ENCODE data around the gene CDHR2.
"Not testable (repeated sequence)": the region's sequence is repeated elsewhere in the genome, so short reads cannot be mapped to it uniquely, and the experiment has no call there.

CDHR2 gene

GRCh38 chr5:176593273-176593869, 44.2 kb downstream of the CDHR2 start:
- Histone ChIP-seq H3K9ac (ENCODE audit: low read depth, low read length) (no peak overlapping the region), H3K4me1 (ENCODE audit: insufficient read depth, low read length) (no peaks in the 10 kb centered on the region), H3K27me3 (ENCODE audit: insufficient read depth, low read length) (peaks cover 25% of the 10 kb centered on the region), H3K27ac (ENCODE audit: low read length) (no peak overlapping the region), H3K36me3 (ENCODE audit: insufficient read depth, low read depth, low read length) (peaks cover 4% of the 10 kb centered on the region; the same call in 1 of the 2 replicates), H3K4me3 (ENCODE audit: low read length) (no peak overlapping the region), H3K9me3 (ENCODE audit: insufficient read depth, low read depth, low read length) (peaks cover 6% of the 10 kb centered on the region; the same call in 1 of the 2 replicates)

GRCh38 chr5:176594554-176594953, 45.4 kb downstream of the CDHR2 start:
- Histone ChIP-seq H3K4me1 (ENCODE audit: insufficient read depth, low read length) (no peaks in the 10 kb centered on the region), H3K9ac (ENCODE audit: low read depth, low read length) (no peak overlapping the region), H3K27ac (ENCODE audit: low read length) (no peak overlapping the region)

GRCh38 chr5:176595386-176595943, 46.3 kb downstream of the CDHR2 start:
- H3K4me3 ChIP-seq (ENCODE audit: low read length), result no peak overlapping the region

More at GRCh38 chr5:176594554-176594953, 45.4 kb downstream of the CDHR2 start:
- H3K4me3 ChIP-seq (ENCODE audit: low read length), result no peak overlapping the region
- H3K9me3 ChIP-seq (ENCODE audit: insufficient read depth, low read depth, low read length), result peaks cover 6% of the 10 kb centered on the region; the same call in 1 of the 2 replicates
- peaks cover 12% of the 10 kb centered on the region; the same call in 1 of the 2 replicates for H3K36me3 ChIP-seq (ENCODE audit: insufficient read depth, low read depth, low read length)
- peaks cover 24% of the 10 kb centered on the region; the same call in 1 of the 2 replicates for H3K27me3 ChIP-seq (ENCODE audit: insufficient read depth, low read length)

GRCh38 chr5:176596069-176596644, 47.0 kb downstream of the CDHR2 start:
- H3K4me3 ChIP-seq (ENCODE audit: low read length), result no peak overlapping the region
- H3K27me3 ChIP-seq (ENCODE audit: insufficient read depth, low read length), result peaks cover 20% of the 10 kb centered on the region; the same call in 1 of the 2 replicates
- H3K36me3 ChIP-seq (ENCODE audit: insufficient read depth, low read depth, low read length), result peaks cover 12% of the 10 kb centered on the region; the same call in 1 of the 2 replicates
- H3K4me1 ChIP-seq (ENCODE audit: insufficient read depth, low read length), result no peaks in the 10 kb centered on the region
- peaks cover 4% of the 10 kb centered on the region; the same call in 1 of the 2 replicates for H3K9me3 ChIP-seq (ENCODE audit: insufficient read depth, low read depth, low read length)
- H3K27ac ChIP-seq (ENCODE audit: low read length), result no peak overlapping the region
- no peak overlapping the region for H3K9ac ChIP-seq (ENCODE audit: low read depth, low read length)

More at GRCh38 chr5:176595386-176595943, 46.3 kb downstream of the CDHR2 start:
- H3K27me3 ChIP-seq (ENCODE audit: insufficient read depth, low read length), result peaks cover 20% of the 10 kb centered on the region; the same call in 1 of the 2 replicates
- H3K9ac ChIP-seq (ENCODE audit: low read depth, low read length), result no peak overlapping the region
- H3K4me1 ChIP-seq (ENCODE audit: insufficient read depth, low read length), result no peaks in the 10 kb centered on the region
- no peak overlapping the region for H3K27ac ChIP-seq (ENCODE audit: low read length)
- peaks cover 6% of the 10 kb centered on the region; the same call in 1 of the 2 replicates for H3K9me3 ChIP-seq (ENCODE audit: insufficient read depth, low read depth, low read length)
- peaks cover 12% of the 10 kb centered on the region; the same call in 1 of the 2 replicates for H3K36me3 ChIP-seq (ENCODE audit: insufficient read depth, low read depth, low read length)

- Histone ChIP-seq H3K9ac (ENCODE audit: low read depth, low read length) (no peak overlapping the region), H3K4me3 (ENCODE audit: low read length) (no peak overlapping the region; the same call in 1 of the 2 replicates), H3K27ac (ENCODE audit: low read length) (no peak overlapping the region), H3K4me1 (ENCODE audit: insufficient read depth, low read length) (no peaks in the 10 kb centered on the region), H3K36me3 (ENCODE audit: insufficient read depth, low read depth, low read length) (peaks cover 12% of the 10 kb centered on the region; the same call in 1 of the 2 replicates), H3K9me3 (ENCODE audit: insufficient read depth, low read depth, low read length) (no peaks in the 10 kb centered on the region; the same call in 1 of the 2 replicates), H3K27me3 (ENCODE audit: insufficient read depth, low read length) (peaks cover 20% of the 10 kb centered on the region; the same call in 1 of the 2 replicates)
Measured at GRCh38 chr5:176596689-176597416, 47.7 kb downstream of the CDHR2 start.

GRCh38 chr5:176597417-176598389, 48.6 kb downstream of the CDHR2 start:
- Histone ChIP-seq H3K9me3 (ENCODE audit: insufficient read depth, low read depth, low read length) (no peaks in the 10 kb centered on the region), H3K36me3 (ENCODE audit: insufficient read depth, low read depth, low read length) (peaks cover 12% of the 10 kb centered on the region; the same call in 1 of the 2 replicates), H3K27ac (ENCODE audit: low read length) (no peak overlapping the region), H3K4me3 (ENCODE audit: low read length) (no peak overlapping the region), H3K4me1 (ENCODE audit: insufficient read depth, low read length) (no peaks in the 10 kb centered on the region), H3K27me3 (ENCODE audit: insufficient read depth, low read length) (peaks cover 20% of the 10 kb centered on the region; the same call in 1 of the 2 replicates), H3K9ac (ENCODE audit: low read depth, low read length) (no peak overlapping the region)

GRCh38 chr5:176599749-176600430, 50.7 kb downstream of the CDHR2 start:
- H3K27me3 ChIP-seq (ENCODE audit: insufficient read depth, low read length), result peaks cover 20% of the 10 kb centered on the region; the same call in 1 of the 2 replicates
- peaks cover 12% of the 10 kb centered on the region; the same call in 1 of the 2 replicates for H3K36me3 ChIP-seq (ENCODE audit: insufficient read depth, low read depth, low read length)
- not testable (repeated sequence) for H3K4me3 ChIP-seq (ENCODE audit: low read length); H3K4me1 ChIP-seq (ENCODE audit: insufficient read depth, low read length); H3K27ac ChIP-seq (ENCODE audit: low read length); H3K9ac ChIP-seq (ENCODE audit: low read depth, low read length); H3K9me3 ChIP-seq (ENCODE audit: insufficient read depth, low read depth, low read length)

- no peak overlapping the region for H3K4me3 ChIP-seq (ENCODE audit: low read length)
- H3K9me3 ChIP-seq (ENCODE audit: insufficient read depth, low read depth, low read length), result no peaks in the 10 kb centered on the region
- peaks cover 12% of the 10 kb centered on the region; the same call in 1 of the 2 replicates for H3K36me3 ChIP-seq (ENCODE audit: insufficient read depth, low read depth, low read length)
- H3K27ac ChIP-seq (ENCODE audit: low read length), result no peak overlapping the region
- H3K9ac ChIP-seq (ENCODE audit: low read depth, low read length), result no peak overlapping the region
- no peaks in the 10 kb centered on the region for H3K4me1 ChIP-seq (ENCODE audit: insufficient read depth, low read length)
- H3K27me3 ChIP-seq (ENCODE audit: insufficient read depth, low read length), result peaks cover 12% of the 10 kb centered on the region; the same call in 1 of the 2 replicates
Measured at GRCh38 chr5:176601901-176602482, 52.9 kb downstream of the CDHR2 start.

- Histone ChIP-seq H3K9ac (ENCODE audit: low read depth, low read length) (no peak overlapping the region), H3K36me3 (ENCODE audit: insufficient read depth, low read depth, low read length) (peaks cover 11% of the 10 kb centered on the region; the same call in 1 of the 2 replicates), H3K9me3 (ENCODE audit: insufficient read depth, low read depth, low read length) (no peaks in the 10 kb centered on the region), H3K27ac (ENCODE audit: low read length) (no peak overlapping the region), H3K27me3 (ENCODE audit: insufficient read depth, low read length) (peaks cover 6% of the 10 kb centered on the region; the same call in 1 of the 2 replicates), H3K4me3 (ENCODE audit: low read length) (no peak overlapping the region), H3K4me1 (ENCODE audit: insufficient read depth, low read length) (no peaks in the 10 kb centered on the region)
Measured at GRCh38 chr5:176603091-176603490, 53.9 kb downstream of the CDHR2 start.

- Histone ChIP-seq H3K4me1 (ENCODE audit: insufficient read depth, low read length) (0 out of 2 replicates have a peak, but pooled peaks cover 2% of the 10 kb centered on the region), H3K27me3 (ENCODE audit: insufficient read depth, low read length) (peaks cover 20% of the 10 kb centered on the region), H3K9ac (ENCODE audit: low read depth, low read length) (no peak overlapping the region), H3K27ac (ENCODE audit: low read length) (no peak overlapping the region), H3K4me3 (ENCODE audit: low read length) (no peak overlapping the region), H3K9me3 (ENCODE audit: insufficient read depth, low read depth, low read length) (no peaks in the 10 kb centered on the region), H3K36me3 (ENCODE audit: insufficient read depth, low read depth, low read length) (no peaks in the 10 kb centered on the region)
Measured at GRCh38 chr5:176606032-176606431, 56.9 kb downstream of the CDHR2 start.

All from iPS-20b (cell line).